Esophagus squamous epithelium (tissue), 5 donors: Measurements from ENCODE around the gene ZNG1A. TPM values are rescaled to one million over a fixed set of nuclear protein-coding genes. Genes with fewer than 3 reads are reported as not detected.
"Not testable (repeated sequence)": the region's sequence is repeated elsewhere in the genome, so short reads cannot be mapped to it uniquely, and the experiment has no call there.

ENCODE experiments used
- DNase-seq: peaks from one replicate; lab custom pipeline; 2025; lab: John Stamatoyannopoulos, UW
- H3K27ac ChIP-seq, 4 donors: fragments of 200-600 bp; sonication (generic); one replicate each; pipeline ENCODE4 v1.5.1; 2016 to 2019; ENCODE audit warnings: mild to moderate bottlenecking in 1 of 4
- H3K27me3 ChIP-seq, 4 donors: fragments of 200-600 bp; sonication (generic); 1 replicate in 3 of 4; 2 replicates in 1 of 4; pipeline versions ENCODE4 v1.5.1 to v1.6.0; 2017 to 2021; ENCODE audit warnings: antibody characterized with exemption in 1 of 4
- H3K36me3 ChIP-seq, 3 donors: fragments of 200-600 bp; sonication (generic); one replicate each; pipeline ENCODE4 v1.5.1; 2016 to 2019
- H3K4me1 ChIP-seq, 3 donors: fragments of 200-600 bp; sonication (generic); one replicate each; pipeline ENCODE4 v1.5.1; 2017 to 2019
- H3K4me3 ChIP-seq, 4 donors: fragments of 200-600 bp; sonication (generic); 1 replicate in 3 of 4; 2 replicates in 1 of 4; pipeline ENCODE4 v1.5.1; 2016 to 2019; ENCODE audit warnings: mild to moderate bottlenecking in 2 of 4, moderate library complexity in 1 of 4
- H3K9me3 ChIP-seq, 3 donors: fragments of 200-600 bp; sonication (generic); one replicate each; pipeline ENCODE4 v1.5.1; 2016 to 2019
- WGBS, 2 donors: methylation state at CpG; one replicate each; pipeline ENCODE4 v1.1.5; 2018; 5-methylcytosine and 5-hydroxymethylcytosine counted together
- intact Hi-C: fragments of 100-400 bp; cut with DNase I; formaldehyde crosslinking; loops from one replicate; pipeline ENCODE4 v1.15.0; 2022
- total RNA-seq, 4 donors: library from RNA; depleted of rRNA; stranded (reverse); fragments of >200 nt; gene quantifications; one replicate each; pipeline ENCODE4 v1.1.0, GENCODE V29; 2016
- donor health status: DM: yes; HTN: yes; CAD: no.

Gene ZNG1A
- total RNA-seq, 4 donors from 2014 or later: 20.5 to 74.0 (median 38.8) TPM

- DNase-seq, H3K27me3 ChIP-seq, intact Hi-C loops, H3K4me3 ChIP-seq, H3K9me3 ChIP-seq, H3K27ac ChIP-seq, H3K4me1 ChIP-seq, H3K36me3 ChIP-seq: not testable (repeated sequence)
Observed at GRCh38 chr9:86697-87096, 92.2 kb downstream of the ZNG1A start.

- intact Hi-C loops, H3K4me1 ChIP-seq, DNase-seq, H3K27ac ChIP-seq, H3K27me3 ChIP-seq, H3K36me3 ChIP-seq, H3K9me3 ChIP-seq, H3K4me3 ChIP-seq: not testable (repeated sequence)
- WGBS, 2 donors: 87 to 89% methylated on average over 5 to 6 of the region's 31 CpGs
Observed at GRCh38 chr9:82932-83689, 95.7 kb downstream of the ZNG1A start.

GRCh38 chr9:78333-78732 is 100.5 kb downstream of the ZNG1A start:
- H3K9me3 ChIP-seq, H3K27me3 ChIP-seq, H3K4me3 ChIP-seq, H3K27ac ChIP-seq, DNase-seq, H3K4me1 ChIP-seq, H3K36me3 ChIP-seq, intact Hi-C loops: not testable (repeated sequence)
- 47 to 55% methylated on average over 3 of the region's 3 CpGs for WGBS, 2 donors

- no CpG with 5 or more reads among the region's 3 CpGs for WGBS, 2 donors
- H3K27ac ChIP-seq, intact Hi-C loops, DNase-seq, H3K9me3 ChIP-seq, H3K4me3 ChIP-seq, H3K36me3 ChIP-seq, H3K4me1 ChIP-seq: not testable (repeated sequence)
- peaks cover 0 to 23% (median 0%) of the 10 kb centered on the region in 4 donors for H3K27me3 ChIP-seq
Observed at GRCh38 chr9:76389-76788, 102.5 kb downstream of the ZNG1A start.

- WGBS, 2 donors: 38 to 40% methylated on average over 8 of the region's 18 CpGs
- Histone ChIP-seq H3K27me3 (peaks cover 0 to 23% (median 0%) of the 10 kb centered on the region in 4 donors), H3K4me3 (peak overlapping the region in 3 of 4 donors; percentile 32 to 61 (median 57)), H3K27ac (peak overlapping the region in 3 of 4 donors; percentile 58 to 83 (median 71))
- DNase-seq, H3K9me3 ChIP-seq, H3K36me3 ChIP-seq, H3K4me1 ChIP-seq, intact Hi-C loops: not testable (repeated sequence)
Observed at GRCh38 chr9:73900-74525, 104.8 kb downstream of the ZNG1A start.

- 25% methylated on average over 4 of the region's 109 CpGs; no CpG with 5 or more reads in 1 of the 2 donors for WGBS, 2 donors
- intact Hi-C loops: not testable (repeated sequence)
Observed at GRCh38 chr9:73076-73899, 105.6 kb downstream of the ZNG1A start.

More at GRCh38 chr9:73076-73899, 105.6 kb downstream of the ZNG1A start:
- not testable (repeated sequence) for H3K9me3 ChIP-seq, DNase-seq, H3K4me1 ChIP-seq, H3K36me3 ChIP-seq
- H3K4me3 ChIP-seq: peak overlapping the region; percentile 17 to 61 (median 44)
- peak overlapping the region in 3 of 4 donors; percentile 58 to 83 (median 71) for H3K27ac ChIP-seq
- peaks cover 0 to 23% (median 0%) of the 10 kb centered on the region in 4 donors for H3K27me3 ChIP-seq

Other genes with a start within 250 kb of the ZNG1A start
- gene WASHC1, start 149.6 kb downstream of the ZNG1A start, total RNA-seq: 1 to 10 TPM; 1.5 to 4.5 (median 3.0) TPM
- gene FOXD4, start 60.6 kb downstream of the ZNG1A start, total RNA-seq: under 1 TPM in 2 of 4 donors, not detected in 2; 0.19 to 0.22 TPM
- gene DOCK8, start 35.8 kb upstream of the ZNG1A start, total RNA-seq: 10 to 100 TPM in 3 of 4 donors, 1 to 10 TPM in 1; 6.9 to 21.6 (median 15.2) TPM